Activated T-cell treated with anti-CD3 and anti-CD28 coated beads for 1 hour (primary cell): ENCODE measurements around the gene OSBPL10.
A peak's percentile ranks its signal among the peaks of the same experiment; 100 is the strongest.

ENCODE experiments used
- DNase-seq: peaks from one replicate; pipeline ENCODE4 v3.0.0-alpha.2; 2020; ENCODE audit warnings: low read depth

Gene OSBPL10

DNA sequence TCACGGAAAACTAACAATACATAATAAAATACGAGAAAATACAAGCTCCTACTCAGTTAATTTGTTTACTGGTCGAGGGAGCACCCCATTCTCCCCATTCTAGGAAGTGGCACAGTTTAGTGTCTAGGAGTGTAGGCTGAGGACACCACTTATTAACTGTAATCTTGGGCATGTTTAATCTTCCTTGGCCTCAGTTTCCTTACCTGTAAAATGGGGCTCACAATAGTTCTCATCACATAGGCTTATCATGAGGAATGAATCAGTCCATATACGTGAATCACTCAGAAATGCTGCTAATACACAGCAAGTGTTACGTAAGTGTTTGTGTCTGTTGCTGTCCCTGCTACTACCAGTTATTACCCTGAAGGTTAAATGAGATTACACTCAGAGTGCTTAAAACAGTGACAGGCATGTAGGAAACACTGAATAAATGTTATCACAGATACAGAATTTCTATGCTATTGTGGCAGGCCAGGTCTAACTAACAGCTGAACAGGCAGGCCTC is 210.2 kb downstream of the OSBPL10 start:
- no peak for DNase-seq

GRCh38 chr3:31768479-31769125 is 212.5 kb downstream of the OSBPL10 start:
- peak; percentile 30 for DNase-seq

GRCh38 chr3:31767920-31768319 is 213.1 kb downstream of the OSBPL10 start:
- no peak for DNase-seq

DNA sequence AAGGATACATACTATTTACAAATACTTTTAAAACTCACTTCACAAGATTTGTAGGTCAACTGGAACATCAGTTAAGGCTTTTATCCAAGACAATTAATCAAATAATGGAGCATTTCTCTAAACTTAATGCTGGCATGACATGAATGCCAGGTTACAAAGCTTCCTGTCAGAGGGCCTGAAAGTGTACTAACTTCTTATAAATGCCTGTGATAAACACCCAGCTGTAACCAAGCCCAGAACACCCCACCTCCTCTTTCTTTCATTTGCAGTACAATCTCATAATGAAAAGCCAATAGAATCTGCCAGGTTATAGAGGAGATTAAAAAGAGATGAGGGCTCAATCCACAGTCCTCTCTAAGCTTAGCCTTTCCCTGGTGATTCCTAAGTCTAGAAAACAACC is 214.4 kb downstream of the OSBPL10 start:
- no peak for DNase-seq

DNA sequence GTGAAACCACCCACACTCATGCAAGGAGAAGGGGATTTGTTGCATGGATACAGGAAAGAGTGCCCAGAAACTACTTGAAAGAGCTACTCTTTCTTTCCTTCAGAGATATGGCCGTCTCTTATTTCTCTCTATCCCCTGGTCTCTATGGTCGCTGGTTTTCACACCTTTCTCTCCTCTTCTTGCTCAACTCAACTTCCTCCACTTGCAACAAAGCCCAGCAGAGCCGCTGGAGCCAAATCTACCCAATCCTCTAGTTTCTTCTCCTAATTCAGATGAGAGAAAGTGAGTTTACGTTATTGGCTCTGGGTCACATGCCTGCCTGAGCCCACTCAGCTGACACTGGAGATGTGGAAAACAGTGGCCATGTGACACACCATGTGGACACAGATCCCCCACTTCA is 215.2 kb downstream of the OSBPL10 start:
- no peak for DNase-seq

DNA sequence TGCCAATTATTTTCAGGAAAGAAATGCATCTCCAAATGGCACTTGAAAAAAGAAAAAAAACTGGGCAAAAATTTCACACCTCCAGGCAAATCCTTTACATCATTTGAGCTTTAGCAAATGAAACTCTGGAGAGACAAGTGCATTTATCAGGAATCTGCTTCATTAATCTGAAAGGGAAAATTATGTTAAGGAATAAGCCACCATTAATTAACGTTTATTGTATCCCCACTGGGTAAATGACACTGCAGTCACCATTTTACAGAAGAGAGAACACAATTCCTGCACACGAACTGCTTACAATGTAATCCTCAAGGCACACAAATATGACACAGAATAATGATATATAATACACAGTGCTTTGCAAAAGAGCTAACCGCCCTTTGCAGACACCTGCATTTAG is 217.3 kb downstream of the OSBPL10 start:
- no peak for DNase-seq

DNA sequence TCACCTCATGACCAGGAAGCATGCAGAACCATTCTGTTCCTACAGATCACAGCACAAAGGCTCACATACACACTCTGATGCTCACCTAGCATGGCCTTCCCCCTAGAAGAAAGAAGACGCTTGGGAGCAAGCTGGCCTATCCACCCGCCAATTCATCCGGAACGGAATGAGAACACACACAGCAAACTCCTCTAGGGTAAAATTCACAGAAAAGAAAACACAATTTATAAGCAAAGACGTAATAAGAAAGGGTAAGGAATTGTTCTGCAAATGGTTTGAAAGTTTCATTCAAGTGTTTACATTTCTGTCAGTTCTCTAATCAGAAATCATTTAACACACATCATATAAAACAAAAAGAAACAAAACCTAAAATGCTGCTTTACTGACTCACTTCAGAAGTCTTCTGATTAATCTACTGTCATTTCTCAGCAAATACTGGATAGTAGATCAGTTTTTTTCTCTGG is 218.1 kb downstream of the OSBPL10 start:
- DNase-seq: no peak

GRCh38 chr3:31762097-31762764 is 218.8 kb downstream of the OSBPL10 start:
- no peak for DNase-seq

GRCh38 chr3:31760654-31761053 is 220.4 kb downstream of the OSBPL10 start:
- no peak for DNase-seq

- DNase-seq: no peak
These were observed 222.6 kb downstream of the OSBPL10 start for GRCh38 chr3:31758322-31758965.

DNA sequence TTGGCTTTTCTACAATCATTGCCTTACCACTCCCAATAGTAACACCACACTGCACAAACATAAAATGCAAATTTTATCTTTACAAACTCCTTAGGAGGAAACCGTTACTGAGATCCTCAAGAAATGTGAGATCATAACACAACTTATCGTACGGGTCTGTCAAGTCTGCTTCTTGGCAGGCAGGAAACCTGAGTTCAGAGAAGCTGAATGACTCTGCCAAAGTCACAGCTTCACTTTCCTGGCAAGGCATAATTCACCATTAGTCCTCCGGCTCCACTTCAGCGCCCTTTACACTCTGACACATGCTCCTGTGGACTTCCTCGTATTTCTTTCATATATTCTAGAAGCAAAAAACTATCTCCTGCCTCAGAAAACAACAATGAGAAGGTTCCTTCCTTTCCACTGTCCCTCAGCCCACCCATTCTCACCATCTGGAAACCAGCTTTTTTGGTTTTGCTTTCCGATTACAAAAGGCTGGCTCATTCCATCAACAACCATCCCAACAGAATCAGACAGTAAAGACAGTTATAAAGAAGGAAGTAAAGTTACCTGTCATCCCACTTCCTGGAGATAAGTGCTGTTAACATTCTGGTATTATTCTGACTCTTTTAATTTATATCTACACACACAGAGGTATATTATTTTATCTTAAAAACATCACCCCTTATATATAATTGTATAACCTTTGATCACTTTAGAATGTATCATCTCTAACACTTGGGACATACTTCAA is 225.0 kb downstream of the OSBPL10 start:
- DNase-seq: no peak

GRCh38 chr3:31754575-31755278 is 226.3 kb downstream of the OSBPL10 start:
- DNase-seq: no peak

DNA sequence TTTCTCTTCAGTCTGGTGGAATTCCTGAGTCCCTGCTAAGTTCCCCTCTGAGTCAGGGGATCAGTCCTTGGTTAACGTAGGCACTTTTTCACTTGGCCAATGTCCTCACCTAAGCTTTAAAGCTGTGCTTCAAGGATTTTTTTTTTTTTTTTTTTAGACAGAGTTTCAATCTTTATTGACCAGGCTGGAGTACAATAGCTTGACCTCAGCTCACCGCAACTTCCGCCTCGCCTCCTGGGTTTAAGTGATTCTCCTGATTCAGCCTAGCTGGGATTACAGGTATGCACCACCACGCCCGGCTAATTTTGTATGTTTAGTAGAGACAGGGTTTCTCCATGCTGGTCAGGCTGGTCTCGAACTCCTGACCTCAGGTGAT is 228.0 kb downstream of the OSBPL10 start:
- DNase-seq: no peak

DNA sequence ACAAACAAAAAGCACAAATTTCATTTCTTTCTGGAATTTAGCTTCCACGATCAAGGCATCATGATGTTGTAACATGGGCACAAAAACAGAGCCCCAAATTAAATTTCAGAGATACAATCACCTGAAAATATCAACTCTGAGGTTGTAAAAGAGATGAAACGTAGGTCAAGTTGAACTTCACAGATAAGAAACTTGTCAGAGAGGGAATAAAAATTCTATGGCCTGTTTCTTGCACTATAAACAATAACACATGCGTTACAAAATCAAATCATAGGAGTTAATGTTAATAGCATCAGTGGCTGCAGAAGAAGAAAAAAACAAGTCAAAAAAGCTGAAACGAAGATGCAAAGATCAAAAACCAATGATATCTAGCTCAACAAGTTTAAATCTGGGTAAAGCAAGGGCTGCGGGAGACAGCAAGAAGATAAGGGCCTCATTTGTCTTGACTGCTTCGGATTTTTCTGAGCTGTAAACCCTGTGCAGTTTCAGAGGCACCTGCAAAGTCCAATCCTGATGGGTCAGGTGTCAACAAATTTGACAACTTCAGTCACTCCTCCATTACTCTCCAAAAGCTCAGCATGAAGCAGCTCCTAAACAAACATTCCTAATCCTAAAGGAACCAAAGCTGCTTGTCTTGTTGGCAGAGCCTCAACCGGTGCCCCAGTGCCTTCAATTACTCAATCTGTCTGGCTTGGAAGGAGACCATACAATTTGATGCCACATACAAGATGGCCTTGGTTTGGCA is 228.6 kb downstream of the OSBPL10 start:
- DNase-seq: no peak

GRCh38 chr3:31750341-31750740 is 230.7 kb downstream of the OSBPL10 start:
- no peak for DNase-seq

- no peak for DNase-seq
These were observed 232.1 kb downstream of the OSBPL10 start for GRCh38 chr3:31748933-31749295.

DNA sequence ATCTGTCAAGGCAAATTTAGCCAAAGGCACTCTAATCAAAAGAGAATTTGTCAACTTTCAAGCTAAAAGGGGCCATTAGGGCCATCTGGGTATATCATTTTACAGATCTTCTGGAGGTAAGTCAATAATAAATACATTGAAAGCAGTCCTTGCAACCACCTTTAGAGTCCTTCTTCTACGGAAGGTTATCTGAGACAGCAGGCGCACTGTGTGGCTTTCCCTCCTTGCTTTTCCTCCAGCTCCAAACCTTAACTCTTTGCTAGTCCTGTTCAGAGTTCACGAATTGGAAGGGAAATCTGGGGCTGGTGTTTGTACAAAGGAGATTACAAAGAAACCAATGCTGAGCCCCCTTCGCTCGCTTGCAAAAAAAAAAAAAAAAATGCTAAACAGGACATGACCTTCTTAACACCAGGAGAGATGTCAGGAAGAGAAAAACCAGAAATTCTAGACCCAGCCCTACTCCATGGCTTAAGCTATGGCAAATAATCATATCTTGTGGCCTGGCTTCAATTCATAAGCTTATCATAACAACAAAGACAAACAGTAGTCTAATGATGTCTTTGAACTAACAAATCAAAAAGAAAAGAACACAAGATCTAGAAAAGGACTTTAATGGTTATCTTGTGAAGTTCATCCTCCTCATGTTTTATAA is 232.7 kb downstream of the OSBPL10 start:
- no peak for DNase-seq

- no peak for DNase-seq
These were observed 233.3 kb downstream of the OSBPL10 start for GRCh38 chr3:31747785-31748184.

DNA sequence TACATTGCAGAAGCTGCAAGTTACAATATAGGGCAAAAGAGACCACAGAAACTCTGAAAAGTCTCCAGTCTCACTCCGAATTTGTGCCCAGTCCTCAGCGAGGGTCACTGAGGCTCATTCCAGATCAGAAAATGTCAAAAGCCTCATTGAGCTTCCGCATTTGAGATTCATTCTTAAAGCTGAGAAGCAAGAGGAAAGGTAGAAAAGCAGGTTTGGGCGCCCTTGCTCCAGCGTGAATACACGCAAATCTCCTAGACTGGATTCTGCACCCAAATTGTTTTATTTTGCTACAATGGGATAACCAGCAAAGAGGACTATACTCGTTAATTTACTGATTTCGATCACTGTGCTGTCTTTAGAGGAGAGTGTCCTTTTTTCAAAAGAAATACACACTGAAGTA is 236.1 kb downstream of the OSBPL10 start:
- no peak for DNase-seq

- no peak for DNase-seq
These were observed 237.6 kb downstream of the OSBPL10 start for GRCh38 chr3:31743331-31744089.
